ENCODE results near the gene UBL4A.
"Not testable (repeated sequence)": the region's sequence is repeated elsewhere in the genome, so short reads cannot be mapped to it uniquely, and the experiment has no call there.

UBL4A gene

GRCh38 chrX:154507673-154508383 lies 21.4 kb upstream of the UBL4A start:
- no peak for DNase-seq (ENCODE audit: low spot score)

- no peak for DNase-seq (ENCODE audit: low spot score)
These were observed 20.3 kb upstream of the UBL4A start for GRCh38 chrX:154506483-154507332.

GRCh38 chrX:154505734-154506133 lies 19.3 kb upstream of the UBL4A start:
- peak; percentile 56 for DNase-seq (ENCODE audit: low spot score)

GRCh38 chrX:154502989-154503388 lies 16.6 kb upstream of the UBL4A start:
- no peak for DNase-seq (ENCODE audit: low spot score)

- no peak for DNase-seq (ENCODE audit: low spot score)
These were observed 15.7 kb upstream of the UBL4A start for GRCh38 chrX:154502098-154502497.

- DNase-seq (ENCODE audit: low spot score) = not testable (repeated sequence)
These were observed 15.0 kb upstream of the UBL4A start for GRCh38 chrX:154501423-154501822.

- DNase-seq (ENCODE audit: low spot score) = not testable (repeated sequence)
These were observed 10.2 kb upstream of the UBL4A start for GRCh38 chrX:154496591-154497137.

- DNase-seq (ENCODE audit: low spot score) = no peak
These were observed 9.1 kb upstream of the UBL4A start for GRCh38 chrX:154495472-154495922.

GRCh38 chrX:154494715-154495114 lies 8.3 kb upstream of the UBL4A start:
- DNase-seq (ENCODE audit: low spot score) = no peak

- peak; percentile 85 for DNase-seq (ENCODE audit: low spot score)
These were observed 4.1 kb upstream of the UBL4A start, which contains the start of gene SLC10A3 for GRCh38 chrX:154490414-154491083. Gene SLC10A3 (minus strand): TSS chrX:154490629. CDS start chrX:154488940, 1,689 bp downstream.

GRCh38 chrX:154490021-154490413 lies 3.6 kb upstream of the UBL4A start:
- no peak for DNase-seq (ENCODE audit: low spot score)

GRCh38 chrX:154489182-154489581 lies 2.8 kb upstream of the UBL4A start:
- DNase-seq (ENCODE audit: low spot score) = no peak

- DNase-seq (ENCODE audit: low spot score) = no peak
These were observed 2.1 kb upstream of the UBL4A start for GRCh38 chrX:154488336-154489075.

GRCh38 chrX:154487518-154488290 lies 1.3 kb upstream of the UBL4A start:
- DNase-seq (ENCODE audit: low spot score) = no peak

- DNase-seq (ENCODE audit: low spot score) = no peak
These were observed 391 bp downstream of the UBL4A start for GRCh38 chrX:154486052-154486395.

- DNase-seq (ENCODE audit: low spot score) = no peak
These were observed 1.0 kb downstream of the UBL4A start for GRCh38 chrX:154485150-154486051.

- no peak for DNase-seq (ENCODE audit: low spot score)
These were observed 1.9 kb downstream of the UBL4A start for GRCh38 chrX:154484255-154485149.

- DNase-seq (ENCODE audit: low spot score) = no peak
These were observed 3.1 kb downstream of the UBL4A start for GRCh38 chrX:154483325-154483724.

GRCh38 chrX:154482786-154483185 lies 3.6 kb downstream of the UBL4A start:
- no peak for DNase-seq (ENCODE audit: low spot score)

Data from kidney capillary endothelial cell (primary cell).